Ishikawa (cell line): ENCODE data around the gene TAF4.

Experiments used
- CEBPB ChIP-seq: IDR thresholded peaks from 2 replicates; pipeline ENCODE4 v1.6.1; 2012
- EGR1 ChIP-seq: IDR thresholded peaks from 2 replicates; pipeline ENCODE4 v1.6.1; 2012
- EP300 ChIP-seq: IDR thresholded peaks from 2 replicates; pipeline ENCODE4 v1.6.1; 2012; ENCODE audit warnings: borderline replicate concordance
- FOXM1 ChIP-seq: IDR thresholded peaks from 2 replicates; pipeline ENCODE4 v1.6.1; 2012; ENCODE audit warnings: low read depth, borderline replicate concordance
- NFIC ChIP-seq: IDR thresholded peaks from 2 replicates; pipeline ENCODE4 v1.6.1; 2012
- RAD21 ChIP-seq: IDR thresholded peaks from 2 replicates; pipeline ENCODE4 v1.6.1; 2012; ENCODE audit warnings: low read depth
- TEAD4 ChIP-seq: IDR thresholded peaks from 2 replicates; pipeline ENCODE4 v1.6.1; 2012
- YY1 ChIP-seq: IDR thresholded peaks from 2 replicates; pipeline ENCODE4 v1.6.1; 2012; ENCODE audit warnings: low read depth
- ZBTB7A ChIP-seq: IDR thresholded peaks from 2 replicates; pipeline ENCODE4 v1.6.1; 2012; ENCODE audit warnings: low read depth
- TF ChIP-seq, protein P1 (sequence below): IDR thresholded peaks from 2 replicates; pipeline ENCODE4 v1.6.1; 2012
- TF ChIP-seq, protein P2 (sequence below): IDR thresholded peaks from 2 replicates; pipeline ENCODE4 v1.6.1; 2012; ENCODE audit warnings: low read depth, mild to moderate bottlenecking
- TF ChIP-seq, protein P3 (sequence below): IDR thresholded peaks from 2 replicates; pipeline ENCODE4 v1.6.1; 2012

DNA sequence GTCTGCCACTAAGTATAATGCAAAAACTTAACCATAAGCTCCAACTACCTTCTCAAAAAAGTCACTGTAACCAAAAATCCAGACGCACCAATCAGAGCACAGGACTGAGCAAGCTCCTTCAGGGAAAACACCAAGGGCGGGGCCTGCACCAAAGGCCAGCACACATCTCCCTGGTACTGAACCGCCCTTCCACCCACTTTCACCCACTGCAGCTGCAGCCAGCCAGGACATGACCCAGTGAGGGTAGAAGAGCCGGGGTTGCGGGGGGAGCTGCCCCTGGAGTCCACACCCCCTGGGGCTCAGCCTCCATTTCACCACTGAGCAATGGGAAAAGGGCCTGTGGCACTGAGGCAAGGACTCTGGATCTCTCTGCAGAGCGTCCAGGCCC, 54.3 kb downstream of the TAF4 start:
- TF ChIP-seq YY1 (no peak), TEAD4 (no peak), EP300 (no peak), NFIC (no peak), CEBPB (no peak), FOXM1 (no peak), ZBTB7A (no peak), EGR1 (no peak), RAD21 (no peak)
- TF ChIP-seq, protein P1, sequence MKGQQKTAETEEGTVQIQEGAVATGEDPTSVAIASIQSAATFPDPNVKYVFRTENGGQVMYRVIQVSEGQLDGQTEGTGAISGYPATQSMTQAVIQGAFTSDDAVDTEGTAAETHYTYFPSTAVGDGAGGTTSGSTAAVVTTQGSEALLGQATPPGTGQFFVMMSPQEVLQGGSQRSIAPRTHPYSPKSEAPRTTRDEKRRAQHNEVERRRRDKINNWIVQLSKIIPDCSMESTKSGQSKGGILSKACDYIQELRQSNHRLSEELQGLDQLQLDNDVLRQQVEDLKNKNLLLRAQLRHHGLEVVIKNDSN, result no peak
- TF ChIP-seq, protein P2, sequence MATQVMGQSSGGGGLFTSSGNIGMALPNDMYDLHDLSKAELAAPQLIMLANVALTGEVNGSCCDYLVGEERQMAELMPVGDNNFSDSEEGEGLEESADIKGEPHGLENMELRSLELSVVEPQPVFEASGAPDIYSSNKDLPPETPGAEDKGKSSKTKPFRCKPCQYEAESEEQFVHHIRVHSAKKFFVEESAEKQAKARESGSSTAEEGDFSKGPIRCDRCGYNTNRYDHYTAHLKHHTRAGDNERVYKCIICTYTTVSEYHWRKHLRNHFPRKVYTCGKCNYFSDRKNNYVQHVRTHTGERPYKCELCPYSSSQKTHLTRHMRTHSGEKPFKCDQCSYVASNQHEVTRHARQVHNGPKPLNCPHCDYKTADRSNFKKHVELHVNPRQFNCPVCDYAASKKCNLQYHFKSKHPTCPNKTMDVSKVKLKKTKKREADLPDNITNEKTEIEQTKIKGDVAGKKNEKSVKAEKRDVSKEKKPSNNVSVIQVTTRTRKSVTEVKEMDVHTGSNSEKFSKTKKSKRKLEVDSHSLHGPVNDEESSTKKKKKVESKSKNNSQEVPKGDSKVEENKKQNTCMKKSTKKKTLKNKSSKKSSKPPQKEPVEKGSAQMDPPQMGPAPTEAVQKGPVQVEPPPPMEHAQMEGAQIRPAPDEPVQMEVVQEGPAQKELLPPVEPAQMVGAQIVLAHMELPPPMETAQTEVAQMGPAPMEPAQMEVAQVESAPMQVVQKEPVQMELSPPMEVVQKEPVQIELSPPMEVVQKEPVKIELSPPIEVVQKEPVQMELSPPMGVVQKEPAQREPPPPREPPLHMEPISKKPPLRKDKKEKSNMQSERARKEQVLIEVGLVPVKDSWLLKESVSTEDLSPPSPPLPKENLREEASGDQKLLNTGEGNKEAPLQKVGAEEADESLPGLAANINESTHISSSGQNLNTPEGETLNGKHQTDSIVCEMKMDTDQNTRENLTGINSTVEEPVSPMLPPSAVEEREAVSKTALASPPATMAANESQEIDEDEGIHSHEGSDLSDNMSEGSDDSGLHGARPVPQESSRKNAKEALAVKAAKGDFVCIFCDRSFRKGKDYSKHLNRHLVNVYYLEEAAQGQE, result no peak
- TF ChIP-seq, protein P3, sequence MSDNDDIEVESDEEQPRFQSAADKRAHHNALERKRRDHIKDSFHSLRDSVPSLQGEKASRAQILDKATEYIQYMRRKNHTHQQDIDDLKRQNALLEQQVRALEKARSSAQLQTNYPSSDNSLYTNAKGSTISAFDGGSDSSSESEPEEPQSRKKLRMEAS, result no peak
